ENCODE data around the gene TTC23. TPM values are rescaled to one million over a fixed set of nuclear protein-coding genes. Genes with fewer than 3 reads are reported as not detected.

The TTC23 gene
- total and polyA plus RNA-seq, 2 donors, result 17.8 to 57.0 TPM

- Histone ChIP-seq H3K27ac (ENCODE audit: low read depth) (no peak overlapping the region), H3K4me3 (ENCODE audit: low read depth, low read length) (no peak overlapping the region), H3K4me1 (ENCODE audit: insufficient read depth) (no peaks in the 10 kb centered on the region), H3K36me3 (ENCODE audit: insufficient read depth) (no peaks in the 10 kb centered on the region)
- WGBS, result 84% methylated on average over 16 of the region's 16 CpGs
- no peak for DNase-seq (ENCODE audit: extremely low spot score)
Observed at GRCh38 chr15:99129644-99130043, 119.7 kb downstream of the TTC23 start.

GRCh38 chr15:99128411-99128810 is 121.0 kb downstream of the TTC23 start:
- H3K4me3 ChIP-seq (ENCODE audit: low read depth, low read length), result no peak overlapping the region
- H3K36me3 ChIP-seq (ENCODE audit: insufficient read depth), result no peaks in the 10 kb centered on the region
- no peak overlapping the region for H3K27ac ChIP-seq (ENCODE audit: low read depth)
- no peak for DNase-seq (ENCODE audit: extremely low spot score)
- H3K4me1 ChIP-seq (ENCODE audit: insufficient read depth), result no peaks in the 10 kb centered on the region
- WGBS, result 76% methylated on average over 6 of the region's 6 CpGs

GRCh38 chr15:99127773-99128172 is 121.6 kb downstream of the TTC23 start:
- WGBS, result 69% methylated on average over 3 of the region's 3 CpGs
- Histone ChIP-seq H3K4me1 (ENCODE audit: insufficient read depth) (no peaks in the 10 kb centered on the region), H3K4me3 (ENCODE audit: low read depth, low read length) (no peak overlapping the region), H3K27ac (ENCODE audit: low read depth) (no peak overlapping the region), H3K36me3 (ENCODE audit: insufficient read depth) (no peaks in the 10 kb centered on the region)
- DNase-seq (ENCODE audit: extremely low spot score), result no peak

GRCh38 chr15:99126930-99127329 is 122.5 kb downstream of the TTC23 start:
- Histone ChIP-seq H3K27ac (ENCODE audit: low read depth) (no peak overlapping the region), H3K36me3 (ENCODE audit: insufficient read depth) (no peaks in the 10 kb centered on the region)
- DNase-seq (ENCODE audit: extremely low spot score), result no peak

GRCh38 chr15:99126131-99126588 is 123.2 kb downstream of the TTC23 start:
- H3K4me1 ChIP-seq (ENCODE audit: insufficient read depth), result no peaks in the 10 kb centered on the region
- H3K4me3 ChIP-seq (ENCODE audit: low read depth, low read length), result no peak overlapping the region
- H3K27ac ChIP-seq (ENCODE audit: low read depth), result no peak overlapping the region
- H3K36me3 ChIP-seq (ENCODE audit: insufficient read depth), result no peaks in the 10 kb centered on the region
- no peak for DNase-seq (ENCODE audit: extremely low spot score)
- 71% methylated on average over 7 of the region's 7 CpGs for WGBS

More at GRCh38 chr15:99126930-99127329, 122.5 kb downstream of the TTC23 start:
- no peak overlapping the region for H3K4me3 ChIP-seq (ENCODE audit: low read depth, low read length)
- WGBS, result 85% methylated on average over 3 of the region's 3 CpGs
- H3K4me1 ChIP-seq (ENCODE audit: insufficient read depth), result no peaks in the 10 kb centered on the region

GRCh38 chr15:99125061-99125891 is 124.1 kb downstream of the TTC23 start:
- 54% methylated on average over 29 of the region's 29 CpGs for WGBS
- Histone ChIP-seq H3K4me1 (ENCODE audit: insufficient read depth) (no peaks in the 10 kb centered on the region), H3K36me3 (ENCODE audit: insufficient read depth) (no peaks in the 10 kb centered on the region), H3K4me3 (ENCODE audit: low read depth, low read length) (no peak overlapping the region), H3K27ac (ENCODE audit: low read depth) (peak overlapping the region; percentile 11)
- DNase-seq (ENCODE audit: extremely low spot score), result no peak

- Histone ChIP-seq H3K36me3 (ENCODE audit: insufficient read depth) (no peaks in the 10 kb centered on the region), H3K4me3 (ENCODE audit: low read depth, low read length) (no peak overlapping the region), H3K27ac (ENCODE audit: low read depth) (peak overlapping the region; percentile 11), H3K4me1 (ENCODE audit: insufficient read depth) (no peaks in the 10 kb centered on the region)
- 65% methylated on average over 8 of the region's 8 CpGs for WGBS
- DNase-seq (ENCODE audit: extremely low spot score), result no peak
Observed at GRCh38 chr15:99124641-99125040, 124.7 kb downstream of the TTC23 start.

- WGBS, result 15% methylated on average over 20 of the region's 20 CpGs
- Histone ChIP-seq H3K27ac (ENCODE audit: low read depth) (peak overlapping the region; percentile 44), H3K4me1 (ENCODE audit: insufficient read depth) (no peaks in the 10 kb centered on the region), H3K4me3 (ENCODE audit: low read depth, low read length) (no peak overlapping the region), H3K36me3 (ENCODE audit: insufficient read depth) (no peaks in the 10 kb centered on the region)
- DNase-seq (ENCODE audit: extremely low spot score), result peak; percentile 50
Observed at GRCh38 chr15:99123713-99124451, 125.5 kb downstream of the TTC23 start.

- no peaks in the 10 kb centered on the region for H3K4me1 ChIP-seq (ENCODE audit: insufficient read depth)
- H3K36me3 ChIP-seq (ENCODE audit: insufficient read depth), result no peaks in the 10 kb centered on the region
- no peak for DNase-seq (ENCODE audit: extremely low spot score)
- WGBS, result 38% methylated on average over 22 of the region's 22 CpGs
- H3K27ac ChIP-seq (ENCODE audit: low read depth), result peak overlapping the region; percentile 59
- H3K4me3 ChIP-seq (ENCODE audit: low read depth, low read length), result no peak overlapping the region
Observed at GRCh38 chr15:99122831-99123712, 126.3 kb downstream of the TTC23 start.

- Histone ChIP-seq H3K4me3 (ENCODE audit: low read depth, low read length) (no peak overlapping the region), H3K36me3 (ENCODE audit: insufficient read depth) (no peaks in the 10 kb centered on the region), H3K27ac (ENCODE audit: low read depth) (no peak overlapping the region), H3K4me1 (ENCODE audit: insufficient read depth) (no peaks in the 10 kb centered on the region)
- DNase-seq (ENCODE audit: extremely low spot score), result no peak
- WGBS, result 64% methylated on average over 8 of the region's 8 CpGs
Observed at GRCh38 chr15:99121691-99122410, 127.5 kb downstream of the TTC23 start.

GRCh38 chr15:99121207-99121606 is 128.2 kb downstream of the TTC23 start:
- H3K4me1 ChIP-seq (ENCODE audit: insufficient read depth), result no peaks in the 10 kb centered on the region
- no peaks in the 10 kb centered on the region for H3K36me3 ChIP-seq (ENCODE audit: insufficient read depth)
- WGBS, result 69% methylated on average over 10 of the region's 10 CpGs
- no peak overlapping the region for H3K4me3 ChIP-seq (ENCODE audit: low read depth, low read length)
- H3K27ac ChIP-seq (ENCODE audit: low read depth), result no peak overlapping the region
- no peak for DNase-seq (ENCODE audit: extremely low spot score)

- no peak overlapping the region for H3K27ac ChIP-seq (ENCODE audit: low read depth)
- H3K36me3 ChIP-seq (ENCODE audit: insufficient read depth), result no peaks in the 10 kb centered on the region
- no peak for DNase-seq (ENCODE audit: extremely low spot score)
- no peak overlapping the region for H3K4me3 ChIP-seq (ENCODE audit: low read depth, low read length)
- H3K4me1 ChIP-seq (ENCODE audit: insufficient read depth), result no peaks in the 10 kb centered on the region
- WGBS, result 62% methylated on average over 12 of the region's 12 CpGs
Observed at GRCh38 chr15:99120050-99120777, 129.2 kb downstream of the TTC23 start.

Measured in urinary bladder (tissue), 4 donors.